WTC11 (cell line): Measurements from ENCODE around the gene RIPOR3. TPM values are rescaled to one million over a fixed set of nuclear protein-coding genes. Genes with fewer than 3 reads are reported as not detected.
A peak's percentile ranks its signal among the peaks of the same experiment; 100 is the strongest.

Experiments
- ATAC-seq: fragments of 200-7000 bp; cut with Tn5 transposase; 2 replicates; pipeline ENCODE4 v1.10.0; 2021; ENCODE audit warnings: mild to moderate bottlenecking, moderate library complexity
- CTCF ChIA-PET: fragments of 300-600 bp; sonication (Branson Sonifier 250); formaldehyde crosslinking; loops from one replicate; lab custom pipeline; 2021; ENCODE audit warnings: antibody characterized with exemption; lab: Charles Lee
- POLR2A ChIA-PET: fragments of 350-600 bp; sonication (Branson Sonifier 250); formaldehyde crosslinking; loops from one replicate; lab custom pipeline; 2021; ENCODE audit warnings: antibody characterized with exemption; lab: Charles Lee
- DNase-seq: peaks from one replicate; pipeline ENCODE4 v3.0.0; 2021; ENCODE audit warnings: low spot score
- H3K27ac Mint-ChIP-seq: 2 replicates; pipeline ENCODE4 v1.8.0; 2021; ENCODE audit warnings: mixed read lengths
- H3K27me3 Mint-ChIP-seq: 2 replicates; pipeline ENCODE4 v1.8.0; 2021; ENCODE audit warnings: low read depth, mild to moderate bottlenecking, moderate library complexity, mixed read lengths
- H3K36me3 Mint-ChIP-seq: 2 replicates; pipeline ENCODE4 v1.8.0; 2021; ENCODE audit warnings: mixed read lengths
- H3K4me1 Mint-ChIP-seq: 2 replicates; pipeline ENCODE4 v1.8.0; 2022; ENCODE audit warnings: mixed read lengths
- H3K4me3 Mint-ChIP-seq: 2 replicates; pipeline ENCODE4 v1.8.0; 2021; ENCODE audit warnings: mild to moderate bottlenecking, moderate library complexity, mixed read lengths
- H3K9me3 Mint-ChIP-seq: 2 replicates; pipeline ENCODE4 v1.8.0; 2021; ENCODE audit warnings: mixed read lengths
- CBFB ChIP-seq: sonication (generic); formaldehyde crosslinking; IDR thresholded peaks from 2 replicates; pipeline ENCODE4 v1.8.1; 2022; ENCODE audit warnings: mild to moderate bottlenecking, low read depth, missing genetic modification reagents
- E2F4 ChIP-seq: sonication (generic); formaldehyde crosslinking; IDR thresholded peaks from 2 replicates; pipeline ENCODE4 v1.8.1; 2022; ENCODE audit warnings: low read depth, mild to moderate bottlenecking, moderate library complexity, missing genetic modification reagents, borderline replicate concordance
- EMX1 ChIP-seq: fragments of 250-450 bp; sonication (Bioruptor Pico); IDR thresholded peaks from 2 replicates; pipeline ENCODE4 v1.8.0; 2021; ENCODE audit warnings: mild to moderate bottlenecking
- FOXK1 ChIP-seq: sonication (generic); formaldehyde crosslinking; IDR thresholded peaks from 2 replicates; pipeline ENCODE4 v1.8.0; 2022; ENCODE audit warnings: mild to moderate bottlenecking, moderate library complexity, missing genetic modification reagents
- GABPB1 ChIP-seq: sonication (generic); formaldehyde crosslinking; IDR thresholded peaks from 2 replicates; pipeline ENCODE4 v1.8.1; 2023; ENCODE audit warnings: mild to moderate bottlenecking, missing genetic modification reagents
- GRHL2 ChIP-seq: fragments of 250-450 bp; sonication (Bioruptor Pico); IDR thresholded peaks from 2 replicates; pipeline ENCODE4 v1.8.0; 2022; ENCODE audit warnings: mild to moderate bottlenecking, moderate library complexity; ENCODE audit not compliant: insufficient replicate concordance, severe bottlenecking
- IRF2 ChIP-seq: sonication (generic); formaldehyde crosslinking; IDR thresholded peaks from 2 replicates; pipeline ENCODE4 v1.8.0; 2022; ENCODE audit warnings: low read depth, missing genetic modification reagents, borderline replicate concordance
- JAZF1 ChIP-seq: fragments of 250-450 bp; sonication (Bioruptor Pico); IDR thresholded peaks from 2 replicates; pipeline ENCODE4 v1.9.0; 2021; ENCODE audit warnings: moderate library complexity, mild to moderate bottlenecking, inconsistent platforms
- JUN ChIP-seq: sonication (generic); formaldehyde crosslinking; IDR thresholded peaks from 2 replicates; pipeline ENCODE4 v1.8.0; 2023; ENCODE audit warnings: mild to moderate bottlenecking, missing genetic modification reagents
- KAT7 ChIP-seq: sonication (generic); formaldehyde crosslinking; IDR thresholded peaks from 2 replicates; pipeline ENCODE4 v1.8.1; 2023; ENCODE audit warnings: missing genetic modification reagents, mild to moderate bottlenecking, borderline replicate concordance
- NFE2L1 ChIP-seq: sonication (generic); formaldehyde crosslinking; IDR thresholded peaks from 2 replicates; pipeline ENCODE4 v1.8.1; 2023; ENCODE audit warnings: missing genetic modification reagents
- NR2C2 ChIP-seq: sonication (generic); formaldehyde crosslinking; IDR thresholded peaks from 2 replicates; pipeline ENCODE4 v1.8.0; 2022; ENCODE audit warnings: mild to moderate bottlenecking, missing genetic modification reagents
- NR3C1 ChIP-seq: sonication (generic); formaldehyde crosslinking; conservative IDR thresholded peaks from 2 replicates; pipeline ENCODE4 v1.8.1; 2023; ENCODE audit warnings: low read depth, mild to moderate bottlenecking, missing genetic modification reagents
- RORB ChIP-seq: fragments of 250-450 bp; sonication (Bioruptor Pico); IDR thresholded peaks from 2 replicates; pipeline ENCODE4 v1.9.0; 2021; ENCODE audit warnings: mild to moderate bottlenecking
- TP53 ChIP-seq: sonication (generic); formaldehyde crosslinking; IDR thresholded peaks from 2 replicates; pipeline ENCODE4 v1.8.1; 2023; ENCODE audit warnings: mild to moderate bottlenecking, missing genetic modification reagents
- ZNF423 ChIP-seq: fragments of 250-450 bp; sonication (Bioruptor Pico); IDR thresholded peaks from 2 replicates; pipeline ENCODE4 v2.1.2; 2022; ENCODE audit warnings: mild to moderate bottlenecking, moderate library complexity
- ZNF671 ChIP-seq: fragments of 250-450 bp; sonication (Bioruptor Pico); IDR thresholded peaks from 2 replicates; pipeline ENCODE4 v1.8.0; 2021; ENCODE audit warnings: mild to moderate bottlenecking
- total RNA-seq: library from RNA; stranded (reverse); gene quantifications from 3 replicates; pipeline ENCODE4 v1.2.3, GENCODE V29; 2021
- TF ChIP-seq, protein P1 (sequence below): sonication (generic); formaldehyde crosslinking; IDR thresholded peaks from 2 replicates; pipeline ENCODE4 v1.8.1; 2022; ENCODE audit warnings: mild to moderate bottlenecking, missing genetic modification reagents, moderate library complexity, borderline replicate concordance
- TF ChIP-seq, protein P2 (sequence below): sonication (generic); formaldehyde crosslinking; IDR thresholded peaks from 2 replicates; pipeline ENCODE4 v1.8.1; 2023; ENCODE audit warnings: mild to moderate bottlenecking, missing genetic modification reagents, borderline replicate concordance
- TF ChIP-seq, protein P3 (sequence below): sonication (generic); formaldehyde crosslinking; IDR thresholded peaks from 2 replicates; pipeline ENCODE4 v1.8.1; 2023; ENCODE audit warnings: mild to moderate bottlenecking, moderate library complexity, missing genetic modification reagents
- TF ChIP-seq, protein P4 (sequence below): sonication (generic); formaldehyde crosslinking; IDR thresholded peaks from 2 replicates; pipeline ENCODE4 v1.8.0; 2023; ENCODE audit warnings: missing genetic modification reagents, mild to moderate bottlenecking, borderline replicate concordance
- TF ChIP-seq, protein P5 (sequence below): fragments of 250-450 bp; sonication (Bioruptor Pico); IDR thresholded peaks from 2 replicates; pipeline ENCODE4 v1.8.0; 2021; ENCODE audit warnings: mild to moderate bottlenecking

RIPOR3 gene
- total RNA-seq, 1 experiment from 2014 or later = 6.5 TPM

DNA sequence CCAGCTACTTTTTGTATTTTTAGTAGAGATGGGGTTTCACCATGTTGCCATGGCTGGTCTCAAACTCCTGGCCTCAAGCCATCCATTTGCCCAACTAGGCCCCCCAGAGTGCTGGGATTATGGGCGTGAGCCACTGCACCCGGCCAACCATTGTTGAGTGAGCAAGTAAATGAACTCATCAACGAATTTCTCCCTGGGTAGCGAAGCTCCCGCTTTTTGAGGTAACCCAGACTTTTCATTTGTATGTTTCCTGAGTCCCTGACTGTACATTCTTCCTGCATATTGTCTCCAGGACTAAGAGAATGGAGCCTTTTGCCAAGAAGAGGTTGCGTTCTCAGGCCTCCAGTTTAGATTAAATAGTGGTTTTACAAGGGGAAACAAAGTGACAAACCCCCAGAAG lies 36.4 kb downstream of the RIPOR3 start (continued):
- no peak for TF ChIP-seq IRF2
- TF ChIP-seq JUN (CRISPR knock-in tag) = no peak
- TF ChIP-seq TP53 (CRISPR knock-in tag) = no peak
- TF ChIP-seq, protein P1, sequence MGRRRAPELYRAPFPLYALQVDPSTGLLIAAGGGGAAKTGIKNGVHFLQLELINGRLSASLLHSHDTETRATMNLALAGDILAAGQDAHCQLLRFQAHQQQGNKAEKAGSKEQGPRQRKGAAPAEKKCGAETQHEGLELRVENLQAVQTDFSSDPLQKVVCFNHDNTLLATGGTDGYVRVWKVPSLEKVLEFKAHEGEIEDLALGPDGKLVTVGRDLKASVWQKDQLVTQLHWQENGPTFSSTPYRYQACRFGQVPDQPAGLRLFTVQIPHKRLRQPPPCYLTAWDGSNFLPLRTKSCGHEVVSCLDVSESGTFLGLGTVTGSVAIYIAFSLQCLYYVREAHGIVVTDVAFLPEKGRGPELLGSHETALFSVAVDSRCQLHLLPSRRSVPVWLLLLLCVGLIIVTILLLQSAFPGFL (CRISPR knock-in tag) = no peak
- TF ChIP-seq, protein P2, sequence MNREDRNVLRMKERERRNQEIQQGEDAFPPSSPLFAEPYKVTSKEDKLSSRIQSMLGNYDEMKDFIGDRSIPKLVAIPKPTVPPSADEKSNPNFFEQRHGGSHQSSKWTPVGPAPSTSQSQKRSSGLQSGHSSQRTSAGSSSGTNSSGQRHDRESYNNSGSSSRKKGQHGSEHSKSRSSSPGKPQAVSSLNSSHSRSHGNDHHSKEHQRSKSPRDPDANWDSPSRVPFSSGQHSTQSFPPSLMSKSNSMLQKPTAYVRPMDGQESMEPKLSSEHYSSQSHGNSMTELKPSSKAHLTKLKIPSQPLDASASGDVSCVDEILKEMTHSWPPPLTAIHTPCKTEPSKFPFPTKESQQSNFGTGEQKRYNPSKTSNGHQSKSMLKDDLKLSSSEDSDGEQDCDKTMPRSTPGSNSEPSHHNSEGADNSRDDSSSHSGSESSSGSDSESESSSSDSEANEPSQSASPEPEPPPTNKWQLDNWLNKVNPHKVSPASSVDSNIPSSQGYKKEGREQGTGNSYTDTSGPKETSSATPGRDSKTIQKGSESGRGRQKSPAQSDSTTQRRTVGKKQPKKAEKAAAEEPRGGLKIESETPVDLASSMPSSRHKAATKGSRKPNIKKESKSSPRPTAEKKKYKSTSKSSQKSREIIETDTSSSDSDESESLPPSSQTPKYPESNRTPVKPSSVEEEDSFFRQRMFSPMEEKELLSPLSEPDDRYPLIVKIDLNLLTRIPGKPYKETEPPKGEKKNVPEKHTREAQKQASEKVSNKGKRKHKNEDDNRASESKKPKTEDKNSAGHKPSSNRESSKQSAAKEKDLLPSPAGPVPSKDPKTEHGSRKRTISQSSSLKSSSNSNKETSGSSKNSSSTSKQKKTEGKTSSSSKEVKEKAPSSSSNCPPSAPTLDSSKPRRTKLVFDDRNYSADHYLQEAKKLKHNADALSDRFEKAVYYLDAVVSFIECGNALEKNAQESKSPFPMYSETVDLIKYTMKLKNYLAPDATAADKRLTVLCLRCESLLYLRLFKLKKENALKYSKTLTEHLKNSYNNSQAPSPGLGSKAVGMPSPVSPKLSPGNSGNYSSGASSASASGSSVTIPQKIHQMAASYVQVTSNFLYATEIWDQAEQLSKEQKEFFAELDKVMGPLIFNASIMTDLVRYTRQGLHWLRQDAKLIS (CRISPR knock-in tag) = no peak
- no peak for TF ChIP-seq RORB (CRISPR knock-in tag)
- TF ChIP-seq FOXK1 (CRISPR knock-in tag) = no peak
- TF ChIP-seq GABPB1 (CRISPR knock-in tag) = no peak
- TF ChIP-seq ZNF671 (CRISPR knock-in tag) = no peak

- TF ChIP-seq ZNF423 (CRISPR knock-in tag) = no peak
- no peak for TF ChIP-seq NFE2L1
- TF ChIP-seq EMX1 = no peak
- TF ChIP-seq CBFB = no peak
- TF ChIP-seq NR2C2 (CRISPR knock-in tag) = no peak
- no peak for TF ChIP-seq NR3C1
- no peak for TF ChIP-seq JAZF1
- no peak for TF ChIP-seq IRF2
- Mint-ChIP-seq H3K9me3 (peaks cover 8% of the 10 kb centered on the region), H3K27ac (0 out of 2 replicates have a peak overlapping the region, but pooled peaks have one; percentile 37), H3K4me3 (no peak overlapping the region), H3K27me3 (no peaks in the 10 kb centered on the region), H3K36me3 (peaks cover 13% of the 10 kb centered on the region), H3K4me1 (peaks cover 9% of the 10 kb centered on the region)
- POLR2A ChIA-PET = no interaction called here
- CTCF ChIA-PET = interaction anchor here (0.8 to 2.4 kb wide), 4 partner anchors 11 to 96 kb away, joined by 3 to 9 read pairs (median 4); no protein-coding TSS in a partner anchor
- DNase-seq = no peak
- no peak for ATAC-seq
Observed at GRCh38 chr20:50652702-50653294, 38.5 kb downstream of the RIPOR3 start.

DNA sequence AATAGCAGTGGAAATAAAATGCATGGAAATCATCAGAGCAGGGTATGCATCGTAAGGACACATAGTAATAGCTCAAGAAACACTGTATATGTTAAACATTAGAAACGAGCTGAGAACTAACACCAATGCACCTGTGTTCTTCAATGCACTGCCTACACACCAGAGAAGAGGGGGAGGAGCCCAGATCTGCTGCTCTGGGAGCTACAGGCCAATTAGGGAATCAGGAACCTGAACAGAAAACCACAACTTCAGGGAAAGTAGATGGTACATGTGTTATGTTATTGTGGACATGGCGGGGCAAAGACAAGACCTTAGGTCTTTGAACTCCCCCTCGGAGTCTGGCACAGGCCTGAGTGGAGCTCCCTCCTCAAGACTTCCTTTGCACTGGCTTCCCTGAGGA lies 39.7 kb downstream of the RIPOR3 start:
- ATAC-seq (no peak), DNase-seq (no peak)
- Mint-ChIP-seq H3K27ac (no peak overlapping the region), H3K9me3 (peaks cover 12% of the 10 kb centered on the region), H3K27me3 (no peaks in the 10 kb centered on the region), H3K36me3 (peaks cover 19% of the 10 kb centered on the region), H3K4me3 (no peak overlapping the region), H3K4me1 (peaks cover 9% of the 10 kb centered on the region)
- ChIA-PET POLR2A (no interaction called here), CTCF (interaction anchor here (0.7 to 2.4 kb wide), 4 partner anchors 12 to 66 kb away, joined by 3 to 9 read pairs (median 3); no protein-coding TSS in a partner anchor)
- TF ChIP-seq GRHL2 (no peak), KAT7 (no peak), E2F4 (no peak)
- TF ChIP-seq, protein P3, sequence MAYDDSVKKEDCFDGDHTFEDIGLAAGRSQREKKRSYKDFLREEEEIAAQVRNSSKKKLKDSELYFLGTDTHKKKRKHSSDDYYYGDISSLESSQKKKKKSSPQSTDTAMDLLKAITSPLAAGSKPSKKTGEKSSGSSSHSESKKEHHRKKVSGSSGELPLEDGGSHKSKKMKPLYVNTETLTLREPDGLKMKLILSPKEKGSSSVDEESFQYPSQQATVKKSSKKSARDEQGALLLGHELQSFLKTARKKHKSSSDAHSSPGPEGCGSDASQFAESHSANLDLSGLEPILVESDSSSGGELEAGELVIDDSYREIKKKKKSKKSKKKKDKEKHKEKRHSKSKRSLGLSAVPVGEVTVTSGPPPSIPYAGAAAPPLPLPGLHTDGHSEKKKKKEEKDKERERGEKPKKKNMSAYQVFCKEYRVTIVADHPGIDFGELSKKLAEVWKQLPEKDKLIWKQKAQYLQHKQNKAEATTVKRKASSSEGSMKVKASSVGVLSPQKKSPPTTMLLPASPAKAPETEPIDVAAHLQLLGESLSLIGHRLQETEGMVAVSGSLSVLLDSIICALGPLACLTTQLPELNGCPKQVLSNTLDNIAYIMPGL (CRISPR knock-in tag) = no peak
- TF ChIP-seq, protein P4, sequence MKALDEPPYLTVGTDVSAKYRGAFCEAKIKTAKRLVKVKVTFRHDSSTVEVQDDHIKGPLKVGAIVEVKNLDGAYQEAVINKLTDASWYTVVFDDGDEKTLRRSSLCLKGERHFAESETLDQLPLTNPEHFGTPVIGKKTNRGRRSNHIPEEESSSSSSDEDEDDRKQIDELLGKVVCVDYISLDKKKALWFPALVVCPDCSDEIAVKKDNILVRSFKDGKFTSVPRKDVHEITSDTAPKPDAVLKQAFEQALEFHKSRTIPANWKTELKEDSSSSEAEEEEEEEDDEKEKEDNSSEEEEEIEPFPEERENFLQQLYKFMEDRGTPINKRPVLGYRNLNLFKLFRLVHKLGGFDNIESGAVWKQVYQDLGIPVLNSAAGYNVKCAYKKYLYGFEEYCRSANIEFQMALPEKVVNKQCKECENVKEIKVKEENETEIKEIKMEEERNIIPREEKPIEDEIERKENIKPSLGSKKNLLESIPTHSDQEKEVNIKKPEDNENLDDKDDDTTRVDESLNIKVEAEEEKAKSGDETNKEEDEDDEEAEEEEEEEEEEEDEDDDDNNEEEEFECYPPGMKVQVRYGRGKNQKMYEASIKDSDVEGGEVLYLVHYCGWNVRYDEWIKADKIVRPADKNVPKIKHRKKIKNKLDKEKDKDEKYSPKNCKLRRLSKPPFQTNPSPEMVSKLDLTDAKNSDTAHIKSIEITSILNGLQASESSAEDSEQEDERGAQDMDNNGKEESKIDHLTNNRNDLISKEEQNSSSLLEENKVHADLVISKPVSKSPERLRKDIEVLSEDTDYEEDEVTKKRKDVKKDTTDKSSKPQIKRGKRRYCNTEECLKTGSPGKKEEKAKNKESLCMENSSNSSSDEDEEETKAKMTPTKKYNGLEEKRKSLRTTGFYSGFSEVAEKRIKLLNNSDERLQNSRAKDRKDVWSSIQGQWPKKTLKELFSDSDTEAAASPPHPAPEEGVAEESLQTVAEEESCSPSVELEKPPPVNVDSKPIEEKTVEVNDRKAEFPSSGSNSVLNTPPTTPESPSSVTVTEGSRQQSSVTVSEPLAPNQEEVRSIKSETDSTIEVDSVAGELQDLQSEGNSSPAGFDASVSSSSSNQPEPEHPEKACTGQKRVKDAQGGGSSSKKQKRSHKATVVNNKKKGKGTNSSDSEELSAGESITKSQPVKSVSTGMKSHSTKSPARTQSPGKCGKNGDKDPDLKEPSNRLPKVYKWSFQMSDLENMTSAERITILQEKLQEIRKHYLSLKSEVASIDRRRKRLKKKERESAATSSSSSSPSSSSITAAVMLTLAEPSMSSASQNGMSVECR = no peak
- TF ChIP-seq, protein P5, sequence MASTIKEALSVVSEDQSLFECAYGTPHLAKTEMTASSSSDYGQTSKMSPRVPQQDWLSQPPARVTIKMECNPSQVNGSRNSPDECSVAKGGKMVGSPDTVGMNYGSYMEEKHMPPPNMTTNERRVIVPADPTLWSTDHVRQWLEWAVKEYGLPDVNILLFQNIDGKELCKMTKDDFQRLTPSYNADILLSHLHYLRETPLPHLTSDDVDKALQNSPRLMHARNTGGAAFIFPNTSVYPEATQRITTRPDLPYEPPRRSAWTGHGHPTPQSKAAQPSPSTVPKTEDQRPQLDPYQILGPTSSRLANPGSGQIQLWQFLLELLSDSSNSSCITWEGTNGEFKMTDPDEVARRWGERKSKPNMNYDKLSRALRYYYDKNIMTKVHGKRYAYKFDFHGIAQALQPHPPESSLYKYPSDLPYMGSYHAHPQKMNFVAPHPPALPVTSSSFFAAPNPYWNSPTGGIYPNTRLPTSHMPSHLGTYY (CRISPR knock-in tag) = no peak
